Mucosa of descending colon (tissue), 3 donors: ENCODE results near the gene SHB. TPM values are rescaled to one million over a fixed set of nuclear protein-coding genes. Genes with fewer than 3 reads are reported as not detected.

Source experiments
- ATAC-seq: fragments of 200-7000 bp; cut with Tn5 transposase; one replicate; pipeline ENCODE4 v1.9.1; 2020; ENCODE audit warnings: mild to moderate bottlenecking, moderate library complexity
- DNase-seq, 3 donors: peaks; one replicate each; pipeline ENCODE4 v3.0.0-alpha.2; 2020
- H3K36me3 ChIP-seq: fragments of 200-600 bp; one replicate; pipeline ENCODE4 v1.8.0; 2021; ENCODE audit warnings: low read depth, mild to moderate bottlenecking
- H3K4me1 ChIP-seq: fragments of 200-600 bp; one replicate; pipeline ENCODE4 v1.8.0; 2021; ENCODE audit warnings: low read depth, mild to moderate bottlenecking
- H3K4me3 ChIP-seq: fragments of 200-600 bp; one replicate; pipeline ENCODE4 v1.8.0; 2021; ENCODE audit warnings: mild to moderate bottlenecking
- H3K9me3 ChIP-seq: fragments of 200-600 bp; one replicate; pipeline ENCODE4 v1.8.0; 2021; ENCODE audit warnings: mild to moderate bottlenecking
- CTCF ChIP-seq: fragments of 200-600 bp; IDR thresholded peaks from one replicate; pipeline ENCODE4 v1.8.0; 2022; ENCODE audit warnings: antibody characterized with exemption, mild to moderate bottlenecking
- intact Hi-C, 2 donors: fragments of 100-400 bp; cut with DNase I in 1 of 2; cut with micrococcal nuclease in 1 of 2; formaldehyde crosslinking; loops; one replicate each; pipeline versions ENCODE4 v1.11.0 to v1.11.1; 2022; cut with DNase I, micrococcal nuclease
- total RNA-seq, 3 donors: library from RNA; stranded (reverse); fragmentation: NEBNext Ultra II Directional in 2 of 3; extraction: Animal tissue kit (Norgen Biotek cat#: 25700) in 2 of 3; gene quantifications; one replicate each; pipeline versions ENCODE4 v1.2.1 to v1.2.4, GENCODE V29; 2021 to 2023
- donor health status: DM: no; HTN: no; CAD: no; lungs with moderate emphysema.
- donor health status: DM: no; HTN: no; CAD: no.
- donor health status: DM: no; HTN: yes; CAD: no.

The SHB gene
- total RNA-seq, 3 donors from 2014 or later, result 20.3 to 23.9 (median 20.6) TPM

GRCh38 chr9:37965116-37965515 is 103.9 kb downstream of the SHB start:
- no peak for ATAC-seq
- Histone ChIP-seq H3K4me3 (no peak overlapping the region), H3K9me3 (no peaks in the 10 kb centered on the region), H3K4me1 (peaks cover 55% of the 10 kb centered on the region), H3K36me3 (no peaks in the 10 kb centered on the region)
- no peak for TF ChIP-seq CTCF
- peak in 1 of 3 donors; percentile 29 for DNase-seq
- intact Hi-C loops, result loop anchor here in 1 of 2 donors (5.0 kb wide), 1 partner anchor 102 kb away; the partner anchor contains the start of gene SHB

- ATAC-seq, result peak; percentile 2
- no peak overlapping the region for H3K4me3 ChIP-seq
- DNase-seq, result peak in 2 of 3 donors; percentile 19 to 39
- no peaks in the 10 kb centered on the region for H3K9me3 ChIP-seq
- no peak for TF ChIP-seq CTCF
- intact Hi-C loops, result loop anchor here in 1 of 2 donors (5.0 kb wide), 1 partner anchor 103 kb away; the partner anchor contains the start of gene SHB
- peaks cover 51% of the 10 kb centered on the region for H3K4me1 ChIP-seq
- no peaks in the 10 kb centered on the region for H3K36me3 ChIP-seq
These were observed 104.3 kb downstream of the SHB start for GRCh38 chr9:37964740-37965081.

GRCh38 chr9:37963936-37964739 is 104.9 kb downstream of the SHB start:
- intact Hi-C loops, result no loop called here
- Histone ChIP-seq H3K4me3 (no peak overlapping the region), H3K9me3 (no peaks in the 10 kb centered on the region), H3K36me3 (no peaks in the 10 kb centered on the region), H3K4me1 (peaks cover 45% of the 10 kb centered on the region)
- no peak for TF ChIP-seq CTCF
- DNase-seq (peak; percentile 53 to 80 (median 68)), ATAC-seq (peak; percentile 69)

- TF ChIP-seq CTCF, result no peak
- no peaks in the 10 kb centered on the region for H3K36me3 ChIP-seq
- H3K4me1 ChIP-seq, result peaks cover 17% of the 10 kb centered on the region
- no peak for ATAC-seq
- H3K4me3 ChIP-seq, result no peak overlapping the region
- no peak for DNase-seq
- intact Hi-C loops, result no loop called here
- H3K9me3 ChIP-seq, result no peaks in the 10 kb centered on the region
These were observed 107.7 kb downstream of the SHB start for GRCh38 chr9:37961351-37961750.

- DNase-seq, result peak in 1 of 3 donors; percentile 6
- H3K9me3 ChIP-seq, result no peaks in the 10 kb centered on the region
- intact Hi-C loops, result no loop called here
- no peak for TF ChIP-seq CTCF
- no peak for ATAC-seq
- H3K4me1 ChIP-seq, result peaks cover 16% of the 10 kb centered on the region
- no peak overlapping the region for H3K4me3 ChIP-seq
- H3K36me3 ChIP-seq, result no peaks in the 10 kb centered on the region
These were observed 108.4 kb downstream of the SHB start for GRCh38 chr9:37960631-37961030.
